ENCODE measurements around the gene PTPRU.

- TF ChIP-seq CTCF (IDR thresholded peaks at IDR 0.05 in 4 of 5, conservative IDR thresholded peaks at IDR 0.05 in 1 of 5): no peak
- no peak for TF ChIP-seq POLR2A (IDR thresholded peaks at IDR 0.05)
Observed at GRCh38 chr1:29190718-29191117, 45.6 kb upstream of the PTPRU start.

Data from gastrocnemius medialis (tissue), 4 donors.